Nucleus accumbens (tissue), 56 donors: ENCODE data around the gene PXMP2.
"Not testable (repeated sequence)": the region's sequence is repeated elsewhere in the genome, so short reads cannot be mapped to it uniquely, and the experiment has no call there.

Source experiments
- DNase-seq, 56 donors: peaks; one replicate each; lab custom pipeline; 2025; lab: John Stamatoyannopoulos, UW

Gene PXMP2

DNA sequence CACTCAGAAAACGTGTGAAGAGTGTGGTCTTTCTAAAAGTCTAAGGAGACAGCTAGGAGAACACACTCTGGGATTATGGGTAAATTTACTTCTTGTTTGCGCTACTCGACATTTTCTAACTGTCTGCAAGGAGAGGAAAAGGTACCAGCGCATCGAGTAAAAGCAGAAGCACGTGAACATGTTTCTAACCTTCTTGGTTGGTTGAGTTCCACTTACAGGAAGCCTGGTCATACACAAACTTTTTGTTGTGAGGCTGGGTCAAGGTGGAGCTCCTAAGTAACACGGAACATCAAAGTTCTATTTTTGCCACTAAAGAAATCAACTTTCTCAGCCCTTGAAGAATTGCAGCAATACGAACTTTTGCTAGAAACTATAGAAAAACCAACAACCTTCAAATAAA is 54.2 kb downstream of the PXMP2 start:
- DNase-seq: no peak

DNA sequence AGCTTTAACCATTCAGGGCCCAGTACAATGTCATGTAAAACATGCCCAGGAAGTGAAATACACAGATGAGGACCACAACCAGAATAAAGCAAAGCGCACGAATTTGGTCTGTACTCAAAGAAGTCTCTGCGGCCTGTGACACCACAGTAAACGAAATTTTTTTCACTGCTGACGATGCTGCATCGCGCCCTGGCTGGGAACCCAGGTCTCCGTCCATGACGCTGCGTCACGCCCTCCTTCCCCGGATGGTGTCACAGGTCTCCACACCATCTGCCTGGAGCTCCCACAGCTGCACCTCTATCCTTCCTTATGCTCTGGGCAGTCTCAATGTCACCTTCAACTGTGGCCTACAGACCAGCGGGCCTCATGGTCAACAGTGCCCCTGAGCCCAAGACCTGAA is 56.4 kb downstream of the PXMP2 start:
- DNase-seq: no peak

DNA sequence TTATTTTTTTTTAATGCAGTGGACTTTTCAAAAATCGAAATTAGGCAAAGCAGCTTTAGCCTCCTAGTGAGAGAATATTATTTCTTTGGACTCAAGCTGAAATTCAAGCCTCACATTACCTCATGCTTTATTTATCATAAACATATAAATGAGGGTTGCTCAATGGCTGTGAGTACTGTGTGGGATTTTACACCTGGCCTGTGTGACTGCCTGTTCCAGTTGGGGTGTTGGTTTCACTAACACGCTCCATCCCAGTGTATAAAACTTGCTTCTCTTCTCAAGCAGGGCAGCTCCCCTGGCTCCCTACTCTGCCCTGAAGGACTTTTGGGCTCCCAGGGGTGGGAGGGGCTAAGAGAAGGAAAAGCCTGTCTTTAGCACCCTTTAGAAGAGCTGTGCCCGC is 59.2 kb downstream of the PXMP2 start:
- DNase-seq: no peak

DNA sequence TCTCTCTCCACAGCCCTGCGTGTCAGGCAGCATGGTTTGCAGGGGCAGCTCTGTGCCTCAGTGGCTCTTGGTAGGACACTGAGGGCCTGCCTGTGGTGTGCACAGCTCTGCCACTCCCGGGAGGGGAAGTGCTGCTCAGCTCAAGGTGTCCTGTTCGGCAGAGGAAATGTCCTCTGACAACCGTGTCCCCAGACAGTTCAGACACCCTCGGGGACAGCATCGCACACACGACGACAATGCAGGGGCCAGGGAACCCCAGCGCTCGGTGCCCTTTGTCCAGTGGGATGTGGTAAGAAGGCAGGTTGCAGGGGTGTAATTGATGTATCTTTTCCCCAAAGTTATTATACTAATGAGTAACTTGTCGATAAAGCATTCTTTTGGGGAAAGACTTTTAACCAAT is 60.0 kb downstream of the PXMP2 start:
- no peak for DNase-seq

DNA sequence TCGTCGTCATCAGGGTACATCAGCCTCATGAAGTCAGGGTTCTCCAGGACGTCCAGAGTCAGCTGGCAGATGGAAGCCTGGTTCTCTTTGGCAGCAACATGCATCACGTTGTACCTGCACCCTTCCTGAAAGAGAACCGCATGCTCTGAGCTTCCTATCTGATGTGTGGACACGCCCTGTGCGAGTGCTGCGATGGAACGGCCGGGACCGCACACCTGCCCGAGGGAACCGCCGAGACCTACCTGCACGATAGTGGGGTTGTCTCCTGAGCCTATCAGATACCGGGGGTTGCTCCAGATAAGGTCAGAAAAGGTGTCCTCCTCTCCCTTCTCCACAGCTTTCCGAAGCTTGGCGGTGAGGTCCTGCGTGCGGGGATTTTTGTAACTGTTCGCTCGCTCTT is 60.5 kb downstream of the PXMP2 start:
- DNase-seq: no peak

DNA sequence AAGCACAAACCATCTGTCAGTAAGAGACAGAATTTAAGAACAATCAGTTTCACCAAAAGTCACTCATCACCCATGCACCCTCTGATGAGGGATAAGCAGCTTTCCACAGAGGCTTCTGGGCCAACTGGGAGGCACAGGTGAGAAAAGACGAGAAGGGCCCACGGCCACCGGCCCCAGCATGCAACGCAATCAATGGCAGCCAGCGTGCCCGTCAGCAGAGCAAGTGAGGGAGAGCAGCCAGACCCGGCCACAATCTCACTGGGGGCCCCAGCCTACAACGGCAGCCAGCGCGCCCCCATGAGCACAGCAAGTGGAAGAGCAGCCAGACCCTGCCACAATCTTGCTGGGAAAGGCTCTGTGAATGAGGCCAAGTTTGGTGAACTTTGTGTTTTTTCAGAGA is 60.9 kb downstream of the PXMP2 start:
- no peak for DNase-seq

DNA sequence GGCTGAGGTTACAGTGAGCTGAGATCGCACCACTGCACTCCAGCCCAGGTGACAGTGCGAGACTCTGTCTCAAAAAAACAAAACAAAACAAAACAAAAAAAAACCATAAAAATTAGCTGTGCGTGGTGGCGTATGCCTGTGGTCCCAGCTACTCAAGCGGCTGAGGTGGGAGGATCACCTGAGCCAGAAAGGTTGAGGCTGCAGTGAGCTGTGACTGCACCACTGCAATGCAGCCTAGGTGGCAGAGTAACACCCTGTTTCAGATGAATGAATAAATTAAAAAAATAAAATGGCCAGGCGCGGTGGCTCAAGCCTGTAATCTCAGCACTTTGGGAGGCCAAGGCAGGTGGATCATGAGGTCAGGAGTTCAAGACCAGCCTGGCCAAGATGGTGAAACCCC is 66.3 kb downstream of the PXMP2 start:
- DNase-seq: not testable (repeated sequence)

DNA sequence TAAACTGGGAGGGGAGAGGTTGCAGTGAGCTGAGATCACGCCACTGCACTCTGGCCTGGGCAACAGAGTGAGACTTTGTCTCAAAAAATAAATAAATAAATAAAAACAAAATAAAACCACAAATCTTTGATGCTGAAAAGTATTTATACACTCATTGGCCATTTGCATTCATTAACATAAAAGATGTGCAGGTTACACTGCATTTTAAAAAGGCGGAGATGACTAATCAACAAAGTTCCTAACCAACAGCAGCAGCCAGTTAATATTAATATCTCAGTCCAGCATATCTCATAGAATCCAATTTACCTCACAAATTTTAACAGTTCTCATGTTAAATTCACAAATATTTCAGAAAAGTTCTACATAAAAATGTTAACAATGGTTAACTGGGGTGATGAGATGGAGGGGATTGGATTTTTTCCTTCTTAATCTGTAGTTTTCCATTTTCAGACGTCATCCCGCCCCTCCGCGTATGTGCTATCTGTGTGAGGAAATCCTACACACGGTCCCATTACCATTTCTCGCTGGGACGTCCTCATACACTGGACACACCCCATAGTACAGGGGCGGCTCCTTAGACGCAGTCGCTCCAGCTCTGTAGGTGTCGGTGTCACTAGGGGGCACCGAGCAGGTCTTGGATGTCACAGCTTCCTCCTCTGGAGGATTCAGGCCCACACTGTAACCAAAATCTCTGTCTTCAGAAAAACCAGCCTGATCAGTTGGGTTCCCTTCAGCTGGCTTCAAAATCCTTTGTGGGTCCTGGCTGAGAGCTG is 67.0 kb downstream of the PXMP2 start:
- DNase-seq: no peak
